ENCODE measurements around the gene POLR1H. TPM values are rescaled to one million over a fixed set of nuclear protein-coding genes. Genes with fewer than 3 reads are reported as not detected.
"Not testable (repeated sequence)": the region's sequence is repeated elsewhere in the genome, so short reads cannot be mapped to it uniquely, and the experiment has no call there.

POLR1H gene
- 19.9 TPM for polyA plus RNA-seq (ENCODE audit: insufficient read length)

- peak; percentile 94 for DNase-seq (ENCODE audit: low read depth)
These were observed at the start of gene POLR1H for GRCh38 chr6:30061092-30061857. POLR1H (plus strand) TSS chr6:30061265; CDS start chr6:30061525, 260 bp downstream.

- DNase-seq (ENCODE audit: low read depth), result no peak
These were observed 47.7 kb upstream of the POLR1H start for GRCh38 chr6:30013291-30013922.

GRCh38 chr6:30019819-30020218 is 41.2 kb upstream of the POLR1H start:
- no peak for DNase-seq (ENCODE audit: low read depth)

GRCh38 chr6:30020626-30021025 is 40.4 kb upstream of the POLR1H start:
- DNase-seq (ENCODE audit: low read depth), result no peak

GRCh38 chr6:30022189-30022588 is 38.9 kb upstream of the POLR1H start:
- DNase-seq (ENCODE audit: low read depth), result no peak

GRCh38 chr6:30022712-30023111 is 38.4 kb upstream of the POLR1H start:
- not testable (repeated sequence) for DNase-seq (ENCODE audit: low read depth)

- no peak for DNase-seq (ENCODE audit: low read depth)
These were observed 35.9 kb upstream of the POLR1H start for GRCh38 chr6:30025186-30025585.

- DNase-seq (ENCODE audit: low read depth), result no peak
These were observed 31.5 kb upstream of the POLR1H start for GRCh38 chr6:30029588-30029987.

- no peak for DNase-seq (ENCODE audit: low read depth)
These were observed 29.7 kb upstream of the POLR1H start for GRCh38 chr6:30031381-30031780.

GRCh38 chr6:30033440-30033839 is 27.6 kb upstream of the POLR1H start:
- not testable (repeated sequence) for DNase-seq (ENCODE audit: low read depth)

GRCh38 chr6:30035784-30036183 is 25.3 kb upstream of the POLR1H start:
- no peak for DNase-seq (ENCODE audit: low read depth)

- DNase-seq (ENCODE audit: low read depth), result no peak
These were observed 23.8 kb upstream of the POLR1H start for GRCh38 chr6:30037182-30037788.

GRCh38 chr6:30041221-30041620 is 19.8 kb upstream of the POLR1H start:
- no peak for DNase-seq (ENCODE audit: low read depth)

- no peak for DNase-seq (ENCODE audit: low read depth)
These were observed 19.2 kb upstream of the POLR1H start for GRCh38 chr6:30041821-30042220.

- DNase-seq (ENCODE audit: low read depth), result no peak
These were observed 18.6 kb upstream of the POLR1H start for GRCh38 chr6:30042476-30042875.

GRCh38 chr6:30042914-30043313 is 18.2 kb upstream of the POLR1H start:
- no peak for DNase-seq (ENCODE audit: low read depth)

GRCh38 chr6:30043744-30044143 is 17.3 kb upstream of the POLR1H start:
- no peak for DNase-seq (ENCODE audit: low read depth)

GRCh38 chr6:30044630-30045029 is 16.4 kb upstream of the POLR1H start:
- no peak for DNase-seq (ENCODE audit: low read depth)

GRCh38 chr6:30047220-30047619 is 13.8 kb upstream of the POLR1H start:
- no peak for DNase-seq (ENCODE audit: low read depth)

GRCh38 chr6:30053682-30054081 is 7.4 kb upstream of the POLR1H start:
- no peak for DNase-seq (ENCODE audit: low read depth)

GRCh38 chr6:30055513-30055912 is 5.6 kb upstream of the POLR1H start:
- no peak for DNase-seq (ENCODE audit: low read depth)

- no peak for DNase-seq (ENCODE audit: low read depth)
These were observed 416 bp upstream of the POLR1H start for GRCh38 chr6:30060606-30061091.

Data from forelimb muscle (tissue), 1 donor.